GM18868 (cell line): Measurements from ENCODE around the gene ARHGAP1.
"Not testable (repeated sequence)": the region's sequence is repeated elsewhere in the genome, so short reads cannot be mapped to it uniquely, and the experiment has no call there.

Source experiments
- ATAC-seq: cut with Tn5 transposase; IDR thresholded peaks from one replicate; pipeline ENCODE4 v1.9.1; 2021; ENCODE audit warnings: mild to moderate bottlenecking, moderate library complexity; ENCODE audit not compliant: unreplicated experiment

The ARHGAP1 gene

GRCh38 chr11:46724088-46724487 lies 23.7 kb upstream of the ARHGAP1 start:
- no peak for ATAC-seq

DNA sequence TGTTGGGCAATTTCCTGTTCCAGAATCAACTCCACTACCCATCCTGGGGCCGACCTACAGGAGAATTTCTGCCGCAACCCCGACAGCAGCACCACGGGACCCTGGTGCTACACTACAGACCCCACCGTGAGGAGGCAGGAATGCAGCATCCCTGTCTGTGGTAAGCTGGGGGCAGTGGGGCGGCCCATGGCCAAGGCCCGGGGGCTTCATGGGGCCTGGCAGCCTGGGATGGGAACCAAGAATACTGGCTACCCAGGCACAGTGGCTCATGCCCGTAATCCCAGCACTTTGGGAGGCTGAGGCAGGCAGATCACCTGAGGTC lies 22.9 kb upstream of the ARHGAP1 start:
- ATAC-seq, result no peak

- ATAC-seq, result no peak
Measured at GRCh38 chr11:46722566-46723358, 22.3 kb upstream of the ARHGAP1 start.

DNA sequence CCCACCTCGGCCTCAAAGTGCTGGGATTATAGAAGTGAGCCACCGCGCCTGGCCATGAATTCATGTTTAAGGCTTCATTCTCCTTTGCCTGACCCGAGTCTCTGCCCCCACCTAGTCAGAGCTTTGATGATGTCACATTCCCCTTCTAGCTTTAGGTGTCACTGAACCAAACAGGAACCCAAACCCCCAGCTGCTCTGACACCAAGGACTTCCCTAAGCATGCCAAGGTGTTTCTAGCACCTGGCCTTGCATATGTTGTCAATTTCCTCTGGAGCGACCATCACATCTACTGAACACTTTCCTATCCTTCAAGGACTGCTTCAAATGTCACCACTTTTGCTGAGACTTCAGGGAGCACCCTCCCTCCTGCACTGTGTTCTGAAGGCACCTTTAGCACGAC lies 20.9 kb upstream of the ARHGAP1 start:
- no peak for ATAC-seq

DNA sequence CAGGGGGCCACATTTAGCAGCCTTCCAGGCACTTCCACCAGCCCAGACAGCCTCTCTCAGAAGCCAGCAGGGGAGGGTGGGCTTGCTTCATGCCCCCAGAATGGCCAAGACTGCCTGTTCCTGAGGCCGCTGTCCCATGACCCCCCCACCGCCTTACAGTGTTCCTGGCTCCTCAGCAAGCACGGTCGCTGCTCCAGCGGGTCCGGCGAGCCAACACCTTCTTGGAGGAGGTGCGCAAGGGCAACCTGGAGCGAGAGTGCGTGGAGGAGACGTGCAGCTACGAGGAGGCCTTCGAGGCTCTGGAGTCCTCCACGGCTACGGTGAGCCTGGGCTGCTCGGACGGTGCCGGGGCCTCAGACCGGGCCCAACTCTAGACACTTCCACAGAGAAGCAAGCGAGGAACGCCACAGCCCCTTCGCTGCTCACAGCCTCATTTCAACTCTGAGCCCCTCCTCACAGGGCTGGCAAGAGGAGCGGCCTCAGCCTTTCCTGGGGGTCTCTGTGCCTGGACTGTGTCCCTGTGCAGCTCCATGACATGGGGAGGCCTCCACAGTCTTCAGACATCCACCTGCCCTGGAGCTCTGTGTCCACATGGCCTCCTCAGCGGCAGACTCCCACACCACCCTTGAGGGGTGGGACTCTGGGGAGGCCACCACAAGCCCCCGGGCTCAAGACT lies 19.3 kb upstream of the ARHGAP1 start:
- ATAC-seq, result no peak

GRCh38 chr11:46719048-46719542 lies 18.7 kb upstream of the ARHGAP1 start, which contains the start of gene F2:
F2 (plus strand) TSS chr11:46719213; CDS start chr11:46719236, 23 bp downstream.
- no peak for ATAC-seq

DNA sequence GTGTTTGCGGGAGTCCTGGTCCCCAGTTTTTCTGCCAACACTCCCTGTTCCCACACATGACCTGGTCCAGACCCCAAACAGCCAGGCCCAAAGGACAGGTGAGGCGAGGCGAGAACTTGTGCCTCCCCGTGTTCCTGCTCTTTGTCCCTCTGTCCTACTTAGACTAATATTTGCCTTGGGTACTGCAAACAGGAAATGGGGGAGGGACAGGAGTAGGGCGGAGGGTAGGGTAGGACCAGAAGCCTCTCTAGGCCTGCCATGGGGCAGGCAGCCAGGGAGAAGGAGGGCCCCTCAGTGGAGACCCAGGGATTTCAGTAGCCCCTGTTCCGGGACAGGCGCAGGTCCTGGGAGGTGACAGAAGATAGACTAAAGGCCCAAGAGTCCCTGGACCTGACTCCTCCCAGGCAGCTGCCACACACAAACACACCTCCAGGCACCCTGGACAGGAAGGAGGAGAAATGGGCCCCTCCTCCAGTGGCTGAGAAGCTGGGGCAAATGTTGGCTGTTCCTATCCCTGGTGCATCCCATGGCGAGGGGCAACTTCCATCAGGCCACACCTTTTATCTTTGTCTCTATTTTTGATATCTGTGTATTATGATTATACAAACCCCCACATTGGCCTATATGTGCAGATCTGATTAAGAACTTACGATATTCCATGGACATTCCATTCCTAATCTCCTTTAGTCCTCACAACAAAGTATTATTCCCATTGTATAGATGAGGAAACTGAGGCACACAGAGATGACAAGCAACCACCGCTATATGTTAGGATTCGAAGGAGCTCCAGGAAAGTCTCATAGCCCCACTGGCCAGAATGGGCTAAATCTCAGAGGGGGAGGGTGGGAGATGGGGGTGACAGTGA lies 18.0 kb upstream of the ARHGAP1 start:
- ATAC-seq, result no peak

- ATAC-seq, result not testable (repeated sequence)
Measured at GRCh38 chr11:46717825-46718154, 17.4 kb upstream of the ARHGAP1 start.

GRCh38 chr11:46712874-46713576 lies 12.6 kb upstream of the ARHGAP1 start:
- ATAC-seq, result no peak

- no peak for ATAC-seq
Measured at GRCh38 chr11:46711303-46711702, 10.9 kb upstream of the ARHGAP1 start.

- no peak for ATAC-seq
Measured at GRCh38 chr11:46710821-46711269, 10.4 kb upstream of the ARHGAP1 start.

- not testable (repeated sequence) for ATAC-seq
Measured at GRCh38 chr11:46709351-46709750, 8.9 kb upstream of the ARHGAP1 start.

- ATAC-seq, result no peak
Measured at GRCh38 chr11:46706886-46707285, 6.5 kb upstream of the ARHGAP1 start.

GRCh38 chr11:46705070-46705688 lies 4.8 kb upstream of the ARHGAP1 start:
- no peak for ATAC-seq

GRCh38 chr11:46701078-46701654 lies 747 bp upstream of the ARHGAP1 start:
- no peak for ATAC-seq

DNA sequence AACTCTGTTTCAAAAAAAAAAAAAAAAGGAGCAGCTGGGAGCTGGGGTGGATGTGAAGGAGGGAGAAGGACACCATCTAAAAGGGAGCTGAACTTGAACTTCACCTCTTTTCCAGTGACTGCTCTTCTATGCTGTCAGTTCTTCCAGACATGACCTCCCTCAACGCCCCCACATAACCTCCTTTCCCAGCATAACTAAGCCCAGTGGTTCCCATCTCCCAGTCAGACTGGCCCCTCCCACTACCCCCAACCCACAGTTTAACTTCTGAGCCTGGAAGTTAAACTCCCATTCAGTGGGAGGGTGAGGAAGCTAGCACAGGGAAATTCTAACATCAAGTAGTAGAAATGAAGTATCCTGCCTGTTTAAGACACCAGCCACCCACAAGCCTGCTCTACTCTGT lies 1.8 kb downstream of the ARHGAP1 start:
- no peak for ATAC-seq

DNA sequence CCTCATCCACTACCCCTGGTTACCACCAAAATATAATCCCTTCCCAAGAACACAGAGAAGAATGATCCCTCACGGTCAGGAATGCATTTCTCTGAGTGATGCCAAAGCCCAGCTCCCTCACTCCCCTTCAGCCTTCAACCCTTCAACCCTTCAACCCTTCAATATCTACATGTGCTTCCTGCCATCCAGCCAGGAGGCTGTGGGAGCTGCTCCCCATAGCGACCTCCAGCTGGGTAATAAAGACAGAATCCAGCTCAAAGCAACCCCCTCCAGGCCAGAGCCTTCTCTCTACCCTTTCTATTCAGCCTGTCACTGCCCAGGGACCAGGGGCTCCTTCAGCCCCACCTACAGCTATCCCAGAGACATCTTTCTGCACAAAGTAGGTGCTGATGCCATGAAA lies 2.7 kb downstream of the ARHGAP1 start:
- ATAC-seq, result no peak

- no peak for ATAC-seq
Measured at GRCh38 chr11:46697303-46697702, 3.1 kb downstream of the ARHGAP1 start.

- no peak for ATAC-seq
Measured at GRCh38 chr11:46696212-46696558, 4.2 kb downstream of the ARHGAP1 start.
